K562 (cell line): ENCODE measurements around the gene KCNK7. TPM values are rescaled to one million over a fixed set of nuclear protein-coding genes. Genes with fewer than 3 reads are reported as not detected.
A peak's percentile ranks its signal among the peaks of the same experiment; 100 is the strongest.

Experiments used
- CBFA2T3 ChIP-seq: fragments of 450-650 bp; IDR thresholded peaks from 2 replicates; pipeline ENCODE4 v1.6.1; 2017
- CREM ChIP-seq: IDR thresholded peaks from 2 replicates; pipeline ENCODE4 v1.6.1; 2014; ENCODE audit warnings: antibody characterized with exemption, low read depth
- ETV1 ChIP-seq: fragments of 450-650 bp; conservative IDR thresholded peaks from 2 replicates; pipeline ENCODE4 v1.6.1; 2016; ENCODE audit warnings: missing genetic modification characterization, control low read depth, low read depth, missing compliant biosample characterization
- ETV6 ChIP-seq, 3 experiments: fragments of 150-350 bp in 1 of 3; sonication (generic) in 1 of 3; formaldehyde crosslinking in 1 of 3; IDR thresholded peaks; 2 replicates each; pipeline versions ENCODE4 v1.6.1 to v1.8.0; 2014 to 2022; ENCODE audit warnings: borderline replicate concordance in 2 of 3, low read depth in 2 of 3, antibody characterized with exemption in 1 of 3, low read length in 1 of 3, mild to moderate bottlenecking in 1 of 3, missing genetic modification reagents in 1 of 3
- FOSL1 ChIP-seq: fragments of 200-800 bp; sonication (Bioruptor generic); conservative IDR thresholded peaks from 2 replicates; pipeline ENCODE4 v1.6.1; 2016; ENCODE audit warnings: missing genetic modification characterization, missing compliant biosample characterization
- HDAC1 ChIP-seq, 2 experiments: fragments of 450-650 bp; IDR thresholded peaks; 2 replicates each; pipeline ENCODE4 v1.6.1; 2016 to 2017; ENCODE audit warnings: inconsistent platforms in 1 of 2, mild to moderate bottlenecking in 1 of 2, moderate library complexity in 1 of 2
- KDM1A ChIP-seq, 2 experiments: fragments of 450-650 bp; IDR thresholded peaks; 2 replicates each; pipeline ENCODE4 v1.6.1; 2016; ENCODE audit warnings: mild to moderate bottlenecking in 2 of 2
- MECOM ChIP-seq: fragments of 250-450 bp; sonication (Bioruptor Pico); IDR thresholded peaks from 2 replicates; pipeline ENCODE4 v1.8.0; 2022; ENCODE audit warnings: inconsistent platforms
- NBN ChIP-seq: fragments of 450-650 bp; IDR thresholded peaks from 2 replicates; pipeline ENCODE4 v1.6.1; 2016; ENCODE audit warnings: low read depth, mild to moderate bottlenecking
- NCOA1 ChIP-seq: fragments of 450-650 bp; IDR thresholded peaks from 2 replicates; pipeline ENCODE4 v1.6.1; 2016; ENCODE audit warnings: low read depth
- SUPT5H ChIP-seq: fragments of 450-650 bp; IDR thresholded peaks from 2 replicates; pipeline ENCODE4 v1.6.1; 2016
- TBL1XR1 ChIP-seq, 2 experiments: IDR thresholded peaks; 2 replicates each; pipeline ENCODE4 v1.6.1; 2012; ENCODE audit warnings: improper control_type of control experiment in 2 of 2, low read length in 2 of 2, mild to moderate bottlenecking in 1 of 2
- YY1 ChIP-seq, 3 experiments: IDR thresholded peaks; 2 replicates each; pipeline ENCODE4 v1.6.1; 2011; ENCODE audit warnings: low read length in 2 of 3, mild to moderate bottlenecking in 2 of 3, moderate library complexity in 2 of 3, borderline replicate concordance in 1 of 3, control low read depth in 1 of 3, low read depth in 1 of 3; ENCODE audit not compliant: insufficient read depth in 3 of 3, insufficient replicate concordance in 2 of 3, control insufficient read depth in 1 of 3, insufficient read length in 1 of 3; ENCODE audit errors: extremely low read depth in 1 of 3
- ZFPM2 ChIP-seq: fragments of 250-450 bp; sonication (Bioruptor Pico); IDR thresholded peaks from 2 replicates; pipeline ENCODE4 v1.5.1; 2022; ENCODE audit warnings: mild to moderate bottlenecking
- ZKSCAN1 ChIP-seq: fragments of 150-350 bp; IDR thresholded peaks from 2 replicates; pipeline ENCODE4 v1.6.1; 2016; ENCODE audit warnings: low read depth, low read length
- ZNF12 ChIP-seq: sonication (generic); formaldehyde crosslinking; IDR thresholded peaks from 2 replicates; pipeline ENCODE4 v1.4.0; 2020; ENCODE audit warnings: mild to moderate bottlenecking, missing genetic modification reagents
- polyA plus RNA-seq, 8 experiments: library from polyadenylated mRNA; depleted of rRNA in 4 of 8; stranded (reverse) in 5 of 8; unstranded in 3 of 8; fragments of >200 nt; fragmentation: Nextera tagmentation in 2 of 8; fragmentation: Illumina TruSeq in 1 of 8; extraction: Ambion mirVana in 2 of 8; extraction: Trizol in 1 of 8; gene quantifications; 2 replicates each; pipeline versions ENCODE4 v1.2.1 to v1.2.3, GENCODE V29; 2011 to 2014; ENCODE audit warnings: inconsistent platforms in 1 of 8, missing spikeins in 1 of 8
- total RNA-seq, 7 experiments: library from RNA; depleted of rRNA in 6 of 7; stranded (reverse); fragments of >200 nt in 6 of 7; fragmentation: Illumina TruSeq in 2 of 7; extraction: Trizol in 2 of 7; gene quantifications; 2 replicates each; pipeline versions ENCODE4 v1.2.1 to v1.2.3, GENCODE V29; 2011 to 2021; ENCODE audit warnings: low replicate concordance in 1 of 7
- TF ChIP-seq, protein P1 (sequence below): fragments of 450-650 bp; IDR thresholded peaks from 2 replicates; pipeline ENCODE4 v1.6.1; 2016; ENCODE audit warnings: low read depth
- TF ChIP-seq, protein P2 (sequence below), 3 experiments: fragments of 200-800 bp in 1 of 3; sonication (Bioruptor generic) in 1 of 3; sonication (generic) in 1 of 3; formaldehyde crosslinking in 1 of 3; IDR thresholded peaks; 2 replicates each; pipeline versions ENCODE4 v1.6.1 to v1.8.0; 2016 to 2022; ENCODE audit warnings: mild to moderate bottlenecking in 2 of 3, missing compliant biosample characterization in 2 of 3, missing genetic modification characterization in 2 of 3, missing genetic modification reagents in 1 of 3

The KCNK7 gene
- total and polyA plus RNA-seq, 9 of the 15 experiments (the other 6 are each of a cell fraction or from before 2014, with no cell fraction given): 0.07 to 0.40 TPM; not detected in 7

DNA sequence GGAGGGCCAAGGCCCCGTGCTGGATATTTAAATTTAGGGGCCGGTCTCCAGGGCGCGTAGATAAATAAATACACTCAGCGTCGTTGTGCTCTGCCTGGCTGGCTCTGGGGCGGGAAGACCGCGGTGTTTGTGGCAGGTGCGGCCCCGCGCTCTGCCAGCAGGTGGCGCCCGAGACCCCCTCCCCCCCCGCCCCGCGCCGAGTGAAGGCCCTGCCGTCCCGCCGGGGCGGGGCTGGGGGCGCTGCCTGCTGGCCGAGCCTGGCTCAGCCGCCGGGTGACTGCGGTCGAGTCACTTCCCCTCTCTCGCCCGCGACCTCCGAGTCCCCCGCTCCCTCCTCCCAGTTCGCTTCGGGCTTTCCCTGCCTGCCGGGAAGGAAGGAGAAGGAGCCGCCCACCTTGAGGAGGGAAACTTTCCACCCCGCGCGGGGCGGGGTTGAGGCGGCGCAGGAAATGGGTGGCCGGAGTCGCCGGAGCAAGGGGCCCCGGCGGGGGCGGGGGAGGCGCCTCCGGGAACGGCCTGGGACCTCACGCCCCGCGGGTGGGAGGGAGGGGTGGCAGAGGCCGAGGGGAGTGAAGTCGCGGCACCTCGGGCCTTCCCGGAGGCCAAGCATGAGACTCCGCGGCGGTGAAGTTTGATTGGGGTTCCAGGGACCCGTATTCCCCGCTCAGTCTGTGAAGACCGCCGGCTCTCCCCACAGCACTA is 21.3 kb downstream of the KCNK7 start (continued):
- TF ChIP-seq, protein P1, sequence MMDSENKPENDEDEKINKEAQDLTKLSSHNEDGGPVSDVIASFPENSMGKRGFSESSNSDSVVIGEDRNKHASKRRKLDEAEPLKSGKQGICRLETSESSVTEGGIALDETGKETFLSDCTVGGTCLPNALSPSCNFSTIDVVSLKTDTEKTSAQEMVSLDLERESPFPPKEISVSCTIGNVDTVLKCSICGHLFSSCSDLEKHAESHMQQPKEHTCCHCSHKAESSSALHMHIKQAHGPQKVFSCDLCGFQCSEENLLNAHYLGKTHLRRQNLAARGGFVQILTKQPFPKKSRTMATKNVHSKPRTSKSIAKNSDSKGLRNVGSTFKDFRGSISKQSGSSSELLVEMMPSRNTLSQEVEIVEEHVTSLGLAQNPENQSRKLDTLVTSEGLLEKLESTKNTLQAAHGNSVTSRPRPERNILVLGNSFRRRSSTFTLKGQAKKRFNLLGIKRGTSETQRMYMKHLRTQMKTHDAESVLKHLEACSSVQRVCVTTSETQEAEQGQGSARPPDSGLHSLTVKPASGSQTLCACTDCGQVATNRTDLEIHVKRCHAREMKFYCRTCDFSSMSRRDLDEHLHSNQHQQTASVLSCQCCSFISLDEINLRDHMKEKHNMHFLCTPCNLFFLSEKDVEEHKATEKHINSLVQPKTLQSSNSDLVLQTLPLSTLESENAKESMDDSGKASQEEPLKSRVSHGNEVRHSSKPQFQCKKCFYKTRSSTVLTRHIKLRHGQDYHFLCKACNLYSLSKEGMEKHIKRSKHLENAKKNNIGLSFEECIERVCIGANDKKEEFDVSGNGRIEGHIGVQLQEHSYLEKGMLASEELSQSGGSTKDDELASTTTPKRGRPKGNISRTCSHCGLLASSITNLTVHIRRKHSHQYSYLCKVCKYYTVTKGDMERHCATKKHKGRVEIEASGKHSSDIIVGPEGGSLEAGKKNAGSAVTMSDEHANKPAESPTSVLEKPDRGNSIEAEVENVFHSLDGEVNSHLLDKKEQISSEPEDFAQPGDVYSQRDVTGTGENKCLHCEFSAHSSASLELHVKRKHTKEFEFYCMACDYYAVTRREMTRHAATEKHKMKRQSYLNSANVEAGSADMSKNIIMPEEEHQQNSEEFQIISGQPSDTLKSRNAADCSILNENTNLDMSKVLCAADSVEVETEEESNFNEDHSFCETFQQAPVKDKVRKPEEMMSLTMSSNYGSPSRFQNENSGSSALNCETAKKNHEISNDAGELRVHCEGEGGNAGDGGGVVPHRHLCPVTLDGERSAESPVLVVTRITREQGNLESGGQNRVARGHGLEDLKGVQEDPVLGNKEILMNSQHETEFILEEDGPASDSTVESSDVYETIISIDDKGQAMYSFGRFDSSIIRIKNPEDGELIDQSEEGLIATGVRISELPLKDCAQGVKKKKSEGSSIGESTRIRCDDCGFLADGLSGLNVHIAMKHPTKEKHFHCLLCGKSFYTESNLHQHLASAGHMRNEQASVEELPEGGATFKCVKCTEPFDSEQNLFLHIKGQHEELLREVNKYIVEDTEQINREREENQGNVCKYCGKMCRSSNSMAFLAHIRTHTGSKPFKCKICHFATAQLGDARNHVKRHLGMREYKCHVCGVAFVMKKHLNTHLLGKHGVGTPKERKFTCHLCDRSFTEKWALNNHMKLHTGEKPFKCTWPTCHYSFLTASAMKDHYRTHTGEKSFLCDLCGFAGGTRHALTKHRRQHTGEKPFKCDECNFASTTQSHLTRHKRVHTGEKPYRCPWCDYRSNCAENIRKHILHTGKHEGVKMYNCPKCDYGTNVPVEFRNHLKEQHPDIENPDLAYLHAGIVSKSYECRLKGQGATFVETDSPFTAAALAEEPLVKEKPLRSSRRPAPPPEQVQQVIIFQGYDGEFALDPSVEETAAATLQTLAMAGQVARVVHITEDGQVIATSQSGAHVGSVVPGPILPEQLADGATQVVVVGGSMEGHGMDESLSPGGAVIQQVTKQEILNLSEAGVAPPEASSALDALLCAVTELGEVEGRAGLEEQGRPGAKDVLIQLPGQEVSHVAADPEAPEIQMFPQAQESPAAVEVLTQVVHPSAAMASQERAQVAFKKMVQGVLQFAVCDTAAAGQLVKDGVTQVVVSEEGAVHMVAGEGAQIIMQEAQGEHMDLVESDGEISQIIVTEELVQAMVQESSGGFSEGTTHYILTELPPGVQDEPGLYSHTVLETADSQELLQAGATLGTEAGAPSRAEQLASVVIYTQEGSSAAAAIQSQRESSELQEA: no peak
- TF ChIP-seq, protein P2, sequence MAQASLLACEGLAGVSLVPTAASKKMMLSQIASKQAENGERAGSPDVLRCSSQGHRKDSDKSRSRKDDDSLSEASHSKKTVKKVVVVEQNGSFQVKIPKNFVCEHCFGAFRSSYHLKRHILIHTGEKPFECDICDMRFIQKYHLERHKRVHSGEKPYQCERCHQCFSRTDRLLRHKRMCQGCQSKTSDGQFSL (CRISPR knock-in tag; IDR thresholded peaks at IDR 0.05): peak; percentile 98
- TF ChIP-seq, protein P2 (tag; IDR thresholded peaks at IDR 0.05): peak in 1 of 2 experiments; percentile 97; a peak in 2 of 4 replicates
- TF ChIP-seq FOSL1 (tag) (peak; percentile 72), KDM1A (IDR thresholded peaks at IDR 0.05) (no peak), ZFPM2 (CRISPR knock-in tag) (no peak), ZNF12 (CRISPR knock-in tag) (no peak), CREM (peak; percentile 58), SUPT5H (peak; percentile 30; the same call in 1 of the 2 replicates), YY1 (IDR thresholded peaks at IDR 0.05; ENCODE audit: borderline replicate concordance in 1 of 3, control insufficient read depth in 1 of 3, extremely low read depth in 1 of 3, insufficient read depth in 3 of 3, insufficient read length in 1 of 3, insufficient replicate concordance in 2 of 3, low read depth in 1 of 3, low read length in 2 of 3) (no peak), ETV1 (tag) (peak; percentile 38; the same call in 1 of the 2 replicates), TBL1XR1 (IDR thresholded peaks at IDR 0.05; ENCODE audit: low read length in 2 of 2) (peak; percentile 33 to 49; a peak in 1 of 4 replicates), HDAC1 (IDR thresholded peaks at IDR 0.05) (peak in 1 of 2 experiments; percentile 64; a peak in 2 of 4 replicates), NCOA1 (0 out of 2 replicates have a peak, but pooled peaks have one; percentile 15), NBN (no peak), MECOM (CRISPR knock-in tag) (no peak), ETV6 (IDR thresholded peaks at IDR 0.05; ENCODE audit: borderline replicate concordance in 1 of 2, low read depth in 2 of 2, low read length in 1 of 2) (peak in 1 of 2 experiments; percentile 69; a peak in 1 of 4 replicates), ETV6 (CRISPR knock-in tag; IDR thresholded peaks at IDR 0.05; ENCODE audit: borderline replicate concordance) (no peak), CBFA2T3 (peak; percentile 5; the same call in 1 of the 2 replicates), ZKSCAN1 (peak; percentile 28; the same call in 1 of the 2 replicates)
